ENCODE data around the gene CNGB1. TPM values are rescaled to one million over a fixed set of nuclear protein-coding genes. Genes with fewer than 3 reads are reported as not detected.

Gene CNGB1
- total and polyA plus RNA-seq, 8 donors: 0.03 to 0.43 (median 0.05) TPM; not detected in 3

GRCh38 chr16:57951204-57951960 is 19.5 kb downstream of the CNGB1 start:
- no peak for FAIRE-seq
- Histone ChIP-seq H3K4me3 (no peak overlapping the region), H3K36me3 (no peaks in the 10 kb centered on the region), H3K4me1 (no peaks in the 10 kb centered on the region), H3K27me3 (no peaks in the 10 kb centered on the region), H3K27ac (no peak overlapping the region), H3K9me3 (no peaks in the 10 kb centered on the region)
- DNase-seq: no peak
- intact Hi-C loops (cut with DNase I): loop anchor here in 1 of 3 donors (5.0 kb wide), 1 partner anchor 39 kb away; no protein-coding TSS in a partner anchor
- ATAC-seq: no peak
- whole genome bisulfite sequencing, 2 donors: 83 to 84% methylated on average over 7 of the region's 7 CpGs
- TF ChIP-seq CTCF (IDR thresholded peaks at IDR 0.05): no peak

GRCh38 chr16:57950382-57950781 is 20.5 kb downstream of the CNGB1 start:
- H3K36me3 ChIP-seq: no peaks in the 10 kb centered on the region
- FAIRE-seq (no peak), ATAC-seq (no peak), DNase-seq (no peak)
- 63 to 67% methylated on average over 6 of the region's 6 CpGs for WGBS, 2 donors
- H3K27me3 ChIP-seq: no peaks in the 10 kb centered on the region
- no peak for TF ChIP-seq CTCF (IDR thresholded peaks at IDR 0.05)
- H3K4me3 ChIP-seq: no peak overlapping the region
- H3K9me3 ChIP-seq: no peaks in the 10 kb centered on the region
- H3K27ac ChIP-seq: no peak overlapping the region
- intact Hi-C loops (cut with DNase I): loop anchor here in 1 of 3 donors (5.0 kb wide), 1 partner anchor 38 kb away; no protein-coding TSS in a partner anchor
- H3K4me1 ChIP-seq: no peaks in the 10 kb centered on the region

GRCh38 chr16:57949595-57950238 is 21.2 kb downstream of the CNGB1 start:
- WGBS, 2 donors: 72 to 79% methylated on average over 5 of the region's 5 CpGs
- Histone ChIP-seq H3K36me3 (no peaks in the 10 kb centered on the region), H3K4me1 (no peaks in the 10 kb centered on the region), H3K27me3 (no peaks in the 10 kb centered on the region), H3K4me3 (no peak overlapping the region), H3K27ac (no peak overlapping the region), H3K9me3 (no peaks in the 10 kb centered on the region)
- DNase-seq (no peak), FAIRE-seq (no peak), ATAC-seq (no peak)
- intact Hi-C loops (cut with DNase I): loop anchor here in 1 of 3 donors (5.0 kb wide), 1 partner anchor 37 kb away; no protein-coding TSS in a partner anchor
- no peak for TF ChIP-seq CTCF (IDR thresholded peaks at IDR 0.05)

- intact Hi-C loops (cut with DNase I): no loop called here
- no peak overlapping the region for H3K27ac ChIP-seq
- FAIRE-seq: no peak
- H3K36me3 ChIP-seq: no peaks in the 10 kb centered on the region
- no peak for DNase-seq
- no peak overlapping the region for H3K4me3 ChIP-seq
- no peak for ATAC-seq
- no peaks in the 10 kb centered on the region for H3K4me1 ChIP-seq
- 11 to 12% methylated on average over 2 of the region's 2 CpGs for WGBS, 2 donors
- no peaks in the 10 kb centered on the region for H3K27me3 ChIP-seq
- no peaks in the 10 kb centered on the region for H3K9me3 ChIP-seq
- TF ChIP-seq CTCF (IDR thresholded peaks at IDR 0.05): no peak
These were observed 21.9 kb downstream of the CNGB1 start for GRCh38 chr16:57949013-57949412.

DNA sequence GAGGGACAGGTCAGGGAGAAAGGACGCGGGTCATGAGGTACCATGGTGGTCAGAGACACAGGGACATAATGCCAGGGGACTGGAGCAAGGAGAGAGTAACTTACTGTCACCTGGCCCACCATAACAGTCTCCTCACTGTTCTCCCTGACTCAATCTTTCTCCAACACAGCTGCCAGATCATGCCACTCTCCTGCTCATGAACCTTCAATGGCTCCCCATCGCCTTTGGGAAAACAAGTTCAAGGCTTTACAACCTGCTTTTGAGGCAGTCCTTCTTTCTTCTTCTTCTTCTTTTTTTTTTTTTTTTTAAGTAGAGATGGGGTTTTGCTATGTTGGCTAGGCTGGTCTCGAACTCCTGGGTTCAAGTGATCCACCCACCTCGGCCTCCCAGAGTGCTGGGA is 22.9 kb downstream of the CNGB1 start:
- DNase-seq (no peak), FAIRE-seq (no peak), ATAC-seq (no peak)
- Histone ChIP-seq H3K36me3 (no peaks in the 10 kb centered on the region), H3K4me3 (no peak overlapping the region), H3K27me3 (no peaks in the 10 kb centered on the region), H3K27ac (no peak overlapping the region), H3K9me3 (no peaks in the 10 kb centered on the region), H3K4me1 (no peaks in the 10 kb centered on the region)
- intact Hi-C loops (cut with DNase I): no loop called here
- no peak for TF ChIP-seq CTCF (IDR thresholded peaks at IDR 0.05)
- WGBS, 2 donors: 91 to 96% methylated on average over 5 of the region's 5 CpGs
